ENCODE results near the gene BID.

BID gene

DNA sequence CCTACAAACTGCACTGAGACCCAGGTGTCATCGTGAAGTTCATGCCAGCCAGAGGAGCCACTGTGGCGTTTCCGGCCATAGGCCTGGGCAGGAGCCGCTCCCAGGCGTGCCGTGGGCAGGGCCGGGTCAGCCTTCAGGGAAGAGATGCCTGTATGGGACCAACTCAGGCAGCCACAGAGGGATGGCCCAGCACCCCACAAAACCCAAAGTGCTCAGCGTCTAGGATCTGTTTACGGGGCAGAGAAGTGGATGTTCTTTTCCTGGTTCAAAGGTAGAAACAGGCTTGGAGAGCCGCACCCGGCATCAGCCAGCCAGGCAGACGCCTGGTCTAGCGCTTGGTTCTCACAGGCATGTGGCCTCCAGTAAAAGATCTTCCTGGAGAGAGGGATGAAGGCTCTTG, 8.4 kb upstream of the BID start:
- no peak for DNase-seq

DNA sequence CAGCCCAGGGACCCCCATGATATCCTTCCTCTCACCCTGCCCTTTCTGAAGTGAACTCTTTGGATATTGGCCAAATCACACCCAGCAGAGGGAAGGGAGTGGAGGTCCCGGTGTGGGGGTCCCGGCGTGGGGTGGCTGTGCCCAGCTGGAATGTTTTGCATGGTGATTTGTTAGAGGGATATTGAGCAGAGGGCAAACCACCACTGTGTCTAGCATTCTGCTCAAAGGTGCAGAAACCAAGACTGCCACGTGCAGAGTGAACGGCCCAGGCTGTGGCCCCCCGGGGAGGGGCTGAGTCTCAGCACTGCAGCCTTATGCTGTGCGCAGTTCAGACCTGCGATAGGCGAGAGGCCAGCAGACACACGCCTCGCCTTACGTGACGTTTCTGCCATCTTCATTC, 7.9 kb upstream of the BID start:
- no peak for DNase-seq

DNA sequence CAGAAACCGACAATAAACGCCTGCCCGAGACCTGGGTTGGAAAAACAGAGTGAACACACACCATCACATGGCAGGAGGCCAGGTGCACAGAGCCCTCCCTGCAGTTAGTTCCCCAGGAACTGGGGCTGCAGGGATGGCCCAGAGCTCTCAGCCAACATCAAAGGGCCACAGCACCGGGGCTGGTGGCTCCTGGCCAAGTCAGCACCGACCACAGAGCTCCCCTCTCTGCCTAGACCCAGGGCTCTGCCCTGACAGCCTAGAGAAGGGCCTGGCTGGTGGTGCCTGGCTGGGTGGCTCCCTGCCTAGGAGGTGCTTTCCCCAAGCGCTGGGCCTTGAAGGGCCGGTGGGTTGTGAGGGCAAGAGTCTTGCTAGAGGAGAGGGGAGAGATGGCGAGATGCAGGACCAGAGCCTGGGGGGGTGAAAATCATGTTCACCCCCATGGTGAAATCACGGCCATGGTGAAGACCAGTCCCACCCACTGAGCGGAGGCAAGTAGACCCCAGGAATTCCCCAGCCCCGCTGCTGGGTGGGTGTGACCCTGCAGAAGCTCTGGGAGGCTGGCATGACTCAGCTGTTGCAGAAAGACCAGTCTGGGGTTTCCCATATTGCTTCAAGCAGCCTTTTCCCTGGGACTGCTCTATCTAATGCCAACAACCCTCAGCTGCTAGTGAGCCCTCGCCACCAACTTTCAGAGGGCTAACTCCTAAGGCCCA, 7.2 kb upstream of the BID start:
- DNase-seq = peak; percentile 29

DNA sequence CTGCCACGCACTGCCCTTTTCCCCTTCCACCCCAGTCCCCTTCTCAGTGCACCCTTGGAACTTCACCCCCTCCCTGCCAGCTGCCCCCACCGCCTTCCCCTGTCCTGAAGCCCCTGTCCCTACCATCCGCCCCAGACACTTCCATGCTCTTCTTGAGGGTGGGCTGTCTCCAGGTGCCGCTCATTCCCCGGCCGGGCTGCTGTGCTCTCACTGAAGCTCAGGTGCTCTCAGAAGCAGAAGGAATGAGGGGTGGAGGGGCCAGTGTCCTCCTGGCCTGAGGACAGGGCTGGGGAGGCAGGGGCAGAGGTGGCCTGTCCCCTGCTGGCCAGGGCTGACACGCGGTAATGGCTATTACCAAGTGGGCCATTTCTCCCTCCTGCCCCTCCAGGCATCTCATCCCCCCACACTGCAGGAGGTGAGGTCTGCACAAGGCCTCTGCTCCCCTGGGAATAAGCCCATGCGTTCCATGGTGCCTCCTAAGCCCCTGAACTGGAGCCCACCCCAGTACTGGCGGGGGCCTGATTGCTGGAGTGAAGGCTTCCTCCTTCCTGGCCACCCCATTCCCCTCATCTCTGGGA, 6.6 kb upstream of the BID start:
- no peak for DNase-seq

DNA sequence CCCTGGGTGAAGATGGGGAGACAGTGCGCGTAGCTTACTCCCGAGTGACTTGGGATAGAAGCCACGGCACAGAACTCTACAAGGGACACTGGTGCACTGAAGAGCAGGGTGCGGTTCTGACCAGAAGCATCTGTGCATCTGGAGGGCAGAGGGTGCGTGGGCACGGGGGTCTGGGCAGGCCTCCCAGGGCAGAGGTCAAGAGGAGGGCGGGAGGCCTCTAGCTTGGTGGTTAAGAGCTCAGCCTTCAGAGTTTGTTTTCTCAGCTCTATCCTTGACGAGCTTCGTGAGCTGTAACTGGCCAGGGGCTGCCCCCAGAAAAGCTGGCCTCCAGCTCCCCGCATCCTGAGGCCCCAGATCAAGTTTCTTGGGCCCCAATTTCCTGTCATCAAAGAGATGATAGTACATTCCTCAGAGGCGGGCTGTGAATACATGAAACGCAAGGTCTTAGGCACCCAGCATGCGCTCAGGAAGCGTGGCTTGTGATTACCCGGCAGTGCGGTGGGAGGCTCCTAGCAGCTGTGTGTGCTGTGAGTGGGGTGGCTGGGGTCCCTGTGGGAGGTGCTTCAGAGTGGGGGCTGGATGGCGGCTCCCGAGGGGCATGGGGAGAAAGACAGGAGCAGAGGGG, 6.0 kb upstream of the BID start:
- DNase-seq = no peak

DNA sequence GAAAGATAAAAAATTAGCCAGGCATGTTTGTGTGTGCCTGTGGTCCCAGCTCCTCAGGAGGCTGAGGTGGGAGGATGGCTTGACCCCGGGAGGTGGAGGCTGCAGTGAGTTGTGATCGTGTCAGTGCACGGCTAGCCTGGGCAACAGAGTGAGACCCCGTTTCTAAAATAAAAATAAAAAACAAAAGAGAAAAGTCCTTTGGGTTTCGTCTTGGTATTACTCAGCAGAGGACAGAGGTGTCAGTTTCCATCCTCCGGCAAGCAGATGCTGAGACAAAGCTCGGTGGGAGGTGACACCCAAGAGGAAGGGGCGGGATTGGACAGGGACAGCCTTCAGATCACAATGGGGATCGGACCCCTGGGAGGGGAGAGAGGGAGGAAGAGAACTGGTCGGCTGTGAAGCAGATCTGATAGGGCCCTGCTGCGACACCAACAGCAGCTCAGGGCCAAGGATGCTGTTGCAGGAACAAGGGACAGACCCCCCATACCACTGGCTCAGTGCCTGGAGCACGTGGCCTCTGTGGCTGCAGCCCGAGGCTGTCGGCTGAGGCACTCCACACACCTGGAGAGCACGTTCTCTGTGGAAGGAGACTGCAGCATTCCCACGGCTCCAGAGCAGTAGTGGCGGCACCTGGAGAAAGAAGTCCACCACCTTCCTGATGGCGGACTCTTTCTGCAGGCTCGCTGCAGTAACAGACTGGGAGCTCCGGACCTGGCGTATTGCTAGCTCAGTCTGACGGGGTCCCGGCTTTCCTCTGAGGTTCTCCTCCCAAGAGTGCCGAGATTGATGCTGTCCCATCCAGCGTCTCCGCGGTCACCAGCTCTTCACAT, 5.2 kb upstream of the BID start:
- no peak for DNase-seq

DNA sequence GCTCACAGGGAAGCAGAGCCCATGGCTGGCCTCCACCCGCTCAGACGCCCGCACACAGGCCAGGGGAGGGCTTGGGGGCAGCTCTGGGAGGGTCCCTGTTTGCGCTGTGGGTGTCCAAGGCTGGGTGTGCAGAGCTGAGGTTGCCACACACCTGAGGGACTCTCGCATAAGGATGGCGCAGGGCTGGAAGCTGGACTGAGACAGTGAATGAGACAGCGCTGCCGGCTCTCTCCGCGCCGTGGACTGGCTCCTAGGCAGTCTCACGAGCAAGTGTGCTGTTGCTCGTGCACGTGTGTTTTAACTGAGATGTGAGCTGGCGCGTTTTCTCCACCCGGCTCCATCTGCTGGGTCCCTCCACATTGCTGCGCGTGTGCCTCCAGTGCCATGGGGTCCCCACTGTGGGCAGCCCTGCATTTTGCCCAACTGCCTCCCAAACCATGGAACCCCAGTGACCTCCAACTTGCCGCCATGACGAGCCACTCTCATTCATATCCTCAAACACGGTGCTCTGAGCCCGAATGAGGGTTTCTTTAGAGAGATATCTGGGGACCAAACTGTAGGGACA, 4.2 kb upstream of the BID start:
- DNase-seq = no peak

DNA sequence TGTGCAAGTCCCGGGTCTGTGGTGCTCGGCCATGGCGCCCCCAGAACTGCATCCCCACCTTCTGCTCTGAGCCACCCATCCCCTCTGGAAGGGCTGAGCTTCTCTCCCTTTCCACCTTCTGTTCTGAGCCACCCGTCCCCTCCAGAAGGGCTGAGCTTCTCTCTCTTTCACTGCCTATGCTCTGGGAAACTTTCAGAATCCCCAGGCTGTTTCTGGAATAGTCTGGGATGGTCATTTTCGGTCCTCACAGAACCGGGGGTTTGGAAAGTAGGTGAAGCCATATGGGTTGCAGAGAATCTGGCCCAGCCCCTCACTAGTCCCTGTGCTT, 3.4 kb upstream of the BID start:
- no peak for DNase-seq

DNA sequence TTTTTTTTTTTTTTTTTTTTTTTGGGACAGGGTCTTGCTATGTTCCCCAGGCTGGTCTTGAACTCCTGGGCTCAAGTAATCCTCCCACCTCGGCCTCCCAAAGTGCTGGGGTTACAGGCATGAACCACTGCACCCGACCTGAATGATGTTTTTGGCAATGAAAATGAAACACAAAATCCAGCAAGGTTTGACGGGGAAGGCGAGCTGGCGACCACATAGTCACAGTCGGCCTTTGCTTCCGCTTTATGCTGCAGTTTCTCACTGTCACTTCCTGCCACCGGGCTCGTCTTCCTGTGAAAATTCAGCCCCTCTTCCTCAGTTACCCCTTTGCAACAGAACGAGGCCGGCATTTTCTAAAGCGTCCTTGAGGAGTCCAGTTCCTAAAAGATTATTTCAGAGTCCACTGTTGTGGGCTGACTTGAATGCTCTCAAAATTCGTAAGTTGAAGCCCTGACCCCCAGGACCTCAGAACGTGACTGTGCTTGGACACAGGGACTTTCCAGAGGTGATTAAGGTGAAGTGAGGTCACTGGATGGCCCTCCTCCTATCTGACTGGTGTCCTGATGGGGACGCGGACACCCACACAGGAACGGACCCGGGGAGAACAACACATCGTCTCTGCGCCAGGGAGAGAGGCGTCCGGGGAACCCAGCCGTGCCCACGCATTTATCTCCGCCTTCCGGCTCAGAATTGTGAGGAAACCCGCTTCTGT, 2.9 kb upstream of the BID start:
- peak; percentile 64 for DNase-seq

DNA sequence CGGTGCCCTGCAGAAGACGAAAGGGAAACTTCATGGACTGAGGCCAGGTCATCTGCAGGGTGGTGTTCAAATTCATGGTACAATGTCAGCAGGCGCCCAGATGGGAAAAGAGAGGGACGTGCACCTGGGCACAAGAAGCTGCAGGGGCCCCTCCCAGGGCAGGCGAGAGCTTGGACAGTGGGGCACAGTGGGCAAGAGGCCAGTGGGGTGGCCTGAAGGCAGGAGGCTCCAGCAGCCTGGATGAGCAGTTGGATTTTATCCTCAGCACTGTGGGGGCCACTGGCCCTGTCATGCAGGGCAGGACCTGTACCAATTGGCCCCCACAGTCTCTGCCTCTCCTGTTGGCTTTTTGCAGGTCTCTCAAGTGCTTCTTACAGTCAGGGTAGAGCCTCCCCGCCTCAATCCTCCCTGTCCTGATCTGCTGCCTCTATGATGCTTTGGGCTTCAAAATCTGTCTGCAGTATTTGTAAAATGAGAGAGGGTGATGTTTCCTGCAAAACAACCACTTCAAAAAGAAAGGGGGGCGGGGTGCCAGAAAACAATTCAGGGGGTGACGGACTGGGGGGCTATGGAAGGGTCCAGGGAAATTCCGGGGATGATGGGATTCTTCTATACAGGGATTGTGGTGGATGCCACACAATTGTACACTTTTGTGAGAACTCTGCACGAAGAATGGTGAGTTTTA, 1.7 kb upstream of the BID start:
- DNase-seq = no peak

DNA sequence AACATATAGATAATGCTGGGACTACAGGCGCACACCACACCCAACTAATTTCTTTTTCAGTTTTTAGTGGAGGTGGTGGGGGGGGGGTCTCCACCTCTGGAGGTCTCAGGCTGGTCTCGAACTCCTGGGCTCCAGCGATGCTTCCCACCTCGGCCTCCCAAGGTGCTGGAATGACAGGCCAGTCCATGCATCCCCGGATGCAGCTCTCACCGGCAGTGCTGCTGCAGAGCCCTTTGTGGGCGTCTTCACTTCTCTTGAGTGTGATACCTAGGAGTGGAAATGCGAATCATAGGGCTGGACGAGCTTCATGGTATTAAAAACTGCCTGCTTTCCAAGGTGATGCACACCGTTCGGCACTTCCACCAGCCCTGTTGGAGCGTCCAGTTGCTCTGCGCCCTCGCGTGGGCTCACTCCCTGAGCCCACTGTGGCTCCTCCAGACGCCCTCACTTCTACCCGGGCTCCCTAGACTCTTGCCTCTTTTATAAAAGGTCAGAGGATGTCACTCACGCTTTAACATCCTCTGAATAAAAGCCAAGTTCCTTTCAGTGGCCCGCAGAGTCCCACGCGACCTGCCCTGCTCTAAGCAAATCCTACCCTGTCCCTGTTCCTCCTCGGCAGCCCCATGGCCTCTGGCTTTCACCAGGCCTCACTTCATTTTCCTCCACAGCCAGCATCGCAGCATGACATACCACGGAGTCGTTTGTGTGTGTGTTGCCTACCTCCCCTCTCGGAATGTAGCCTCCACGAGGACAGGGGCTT, 837 bp upstream of the BID start:
- DNase-seq = no peak

DNA sequence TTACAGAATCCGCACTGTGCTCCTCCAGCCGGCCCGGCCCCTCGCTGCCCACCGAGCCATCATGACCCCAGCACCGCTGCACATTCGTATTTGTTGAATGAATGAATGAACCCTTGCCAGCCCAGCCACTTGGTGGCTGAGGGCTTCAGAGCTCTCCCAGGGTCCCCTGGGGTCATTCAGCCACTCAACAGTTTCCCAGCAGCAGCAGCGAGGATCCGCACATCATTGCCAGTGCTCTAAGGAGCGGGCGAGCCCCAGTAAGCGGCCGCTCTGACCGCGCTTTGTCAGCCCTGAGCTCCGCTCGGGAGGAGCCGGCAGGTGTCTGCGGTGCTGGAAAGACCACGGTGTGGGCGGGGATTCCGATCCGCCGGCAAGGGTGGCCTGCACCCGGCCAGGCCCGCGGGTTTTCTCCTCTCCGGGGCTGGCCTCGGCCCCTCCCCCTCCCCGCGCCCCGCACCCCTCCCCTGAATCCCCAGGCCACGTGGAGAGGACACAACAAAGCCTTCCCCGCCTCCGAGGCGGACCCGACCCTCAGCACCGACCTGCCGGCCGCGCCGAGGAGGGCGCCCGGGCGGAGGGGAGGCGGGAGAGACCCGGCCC, 563 bp downstream of the BID start:
- peak; percentile 62 for DNase-seq

DNA sequence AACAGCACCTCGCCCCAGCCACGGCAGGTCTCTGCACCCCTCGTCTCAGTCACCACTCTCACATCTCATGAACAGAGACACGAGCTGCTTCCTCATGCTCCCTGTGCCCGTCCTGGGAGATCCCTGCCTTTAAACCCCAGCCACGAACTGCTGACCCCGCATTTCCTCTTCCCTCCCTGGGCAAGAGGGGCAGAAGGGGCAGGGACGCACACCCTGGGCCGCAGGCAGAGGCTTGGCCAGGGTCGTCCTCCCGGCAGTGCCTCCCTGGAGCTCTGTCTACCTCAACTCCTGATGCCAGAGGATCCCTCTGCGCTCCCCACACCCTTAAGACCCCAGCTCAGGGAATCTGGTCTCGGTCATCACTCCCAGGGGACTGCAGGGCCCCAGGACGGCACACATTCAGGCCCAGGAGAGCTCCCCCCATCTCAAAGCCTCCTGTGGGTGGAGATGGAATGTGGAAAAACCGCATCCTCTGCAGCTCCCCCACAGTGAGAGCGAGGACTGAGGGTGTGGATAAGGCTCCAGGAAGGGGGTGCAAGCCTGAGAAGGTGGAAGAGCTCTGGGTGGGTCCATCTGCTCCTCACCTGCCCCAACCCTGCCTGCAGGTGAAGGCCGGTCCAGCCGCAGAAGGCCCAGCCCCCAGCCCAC, 1.2 kb downstream of the BID start:
- no peak for DNase-seq

DNA sequence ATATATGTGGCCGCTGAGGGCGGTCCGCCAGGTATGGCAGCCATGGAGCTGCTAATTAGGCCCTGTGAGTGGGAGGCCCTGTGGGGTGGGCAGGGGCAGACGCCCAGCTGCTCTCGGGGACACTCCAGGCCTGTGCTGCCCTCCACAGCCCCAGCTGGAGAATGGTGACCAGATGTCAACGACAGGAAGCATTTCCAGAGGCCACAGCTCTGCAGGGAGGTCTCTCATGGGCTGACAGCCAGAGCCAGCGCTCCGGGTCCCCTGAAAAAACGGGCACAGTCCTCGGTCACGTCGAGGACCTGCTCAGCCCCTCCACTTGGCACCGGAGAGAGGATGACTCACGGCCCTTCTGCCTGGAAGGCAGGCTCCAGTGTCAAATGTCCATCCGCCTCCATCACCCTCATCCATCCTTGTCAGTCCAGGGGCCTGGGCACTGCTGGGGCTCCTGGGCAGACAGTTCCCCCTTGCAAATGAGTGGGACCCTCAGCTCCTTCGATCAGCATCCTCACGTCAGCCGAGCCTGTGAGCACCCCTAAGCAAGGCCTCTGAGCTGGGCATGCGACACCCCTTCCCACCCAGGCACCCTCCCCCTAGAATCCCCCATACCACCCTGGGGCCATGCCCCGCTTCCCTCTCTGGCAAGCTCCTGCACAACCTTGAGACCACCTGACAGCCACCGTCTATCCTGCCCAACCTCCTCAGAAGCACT, 1.9 kb downstream of the BID start:
- DNase-seq = no peak

DNA sequence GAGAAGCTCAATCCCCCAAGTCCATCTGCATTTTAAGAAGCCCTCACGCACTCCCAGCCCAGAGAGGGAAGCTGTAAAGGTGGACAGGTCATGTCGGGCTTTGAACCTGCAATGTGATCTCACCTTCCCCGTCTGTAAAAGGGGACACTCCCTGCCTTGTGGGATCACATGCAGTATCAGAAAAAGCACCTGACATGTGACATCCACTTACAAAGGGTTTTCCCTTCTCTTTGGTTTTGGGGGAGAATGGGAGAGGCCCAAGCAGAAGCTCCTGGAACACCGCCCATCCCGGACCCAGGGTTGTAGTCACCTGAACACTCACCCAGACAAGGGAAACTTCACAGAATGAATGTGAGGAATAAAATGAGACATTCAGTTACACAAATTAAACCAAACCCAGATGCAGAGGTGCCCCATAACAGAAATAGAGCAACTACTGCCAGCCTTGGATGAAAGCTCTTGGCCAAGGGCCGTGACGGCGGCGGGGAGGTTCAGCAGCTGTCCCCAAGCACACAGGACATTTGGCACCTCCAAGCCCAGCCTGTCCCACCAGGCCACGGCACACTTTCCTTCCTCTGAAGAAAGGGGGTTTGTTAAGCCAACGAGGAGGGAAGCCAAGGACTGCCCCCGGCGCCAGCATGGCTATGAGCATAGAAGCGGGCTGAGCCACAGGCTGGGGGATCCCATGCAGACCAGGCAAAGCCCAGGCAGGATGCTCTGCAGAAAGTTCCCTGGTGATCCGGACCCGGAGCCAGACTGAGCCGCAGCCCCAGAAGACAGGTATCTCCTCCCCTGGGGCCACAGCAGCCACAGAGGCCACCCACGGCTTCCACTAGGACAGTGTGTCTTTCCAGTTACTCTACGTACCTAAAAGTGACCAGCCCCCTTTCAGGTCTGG, 3.8 kb downstream of the BID start:
- no peak for DNase-seq

DNA sequence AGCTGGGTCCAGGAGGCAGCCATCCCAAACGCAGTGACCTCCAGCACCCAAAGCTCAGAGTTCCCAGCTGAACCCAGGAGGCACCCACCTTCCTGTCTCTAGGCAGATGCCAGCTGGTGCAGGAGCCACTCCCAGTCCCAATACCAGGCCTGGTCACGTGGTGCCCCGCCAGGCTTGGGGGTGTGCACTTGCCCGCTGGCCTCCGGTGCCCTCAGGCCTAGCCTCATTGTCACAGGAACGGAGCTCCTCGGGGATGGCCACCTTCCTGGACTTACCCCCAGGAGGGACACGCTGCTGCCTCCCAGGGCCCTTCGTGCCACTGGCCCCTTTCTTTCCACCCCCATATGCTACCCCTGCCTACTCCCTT, 4.6 kb downstream of the BID start:
- no peak for DNase-seq

DNA sequence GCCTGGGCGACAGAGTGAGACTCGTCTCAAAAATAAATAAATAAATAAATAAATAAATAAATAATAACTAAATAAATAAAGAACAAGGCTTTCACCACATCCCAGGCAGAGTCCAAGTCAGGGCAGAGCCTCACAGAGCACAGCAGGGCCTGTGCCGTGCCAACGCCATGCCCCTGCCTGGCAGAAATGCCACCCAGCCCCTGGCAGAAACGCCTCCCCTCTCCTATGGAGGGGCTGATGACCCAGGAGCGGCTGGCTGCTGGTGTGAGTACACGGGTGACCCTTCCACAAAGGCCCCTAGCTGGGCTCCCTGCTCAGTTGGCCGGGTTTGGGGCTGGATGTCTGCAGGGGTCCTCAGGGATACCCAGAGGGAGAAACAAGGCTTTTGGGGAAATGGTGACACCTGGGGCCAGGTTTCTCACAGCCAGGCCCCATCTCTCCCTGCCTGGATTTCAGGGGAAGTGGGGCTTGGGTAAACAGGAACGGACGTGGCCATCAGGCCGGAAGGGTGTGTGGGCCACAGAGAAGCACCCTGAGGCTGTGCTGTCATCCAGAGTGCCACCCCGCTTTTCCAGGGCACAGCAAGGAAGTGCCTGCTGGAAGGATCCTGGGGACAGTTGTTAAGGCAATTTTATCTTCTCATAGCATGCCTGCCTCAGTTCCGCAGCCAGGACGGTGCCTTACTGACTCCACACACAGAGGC, 5.1 kb downstream of the BID start:
- no peak for DNase-seq

Measured in activated CD4-positive, alpha-beta T cell treated with anti-CD3 and anti-CD28 coated beads, Interleukin-2, amount 50 U/mL, for 1 hour (primary cell).